ENCODE measurements around the gene NKD2. TPM values are rescaled to one million over a fixed set of nuclear protein-coding genes. Genes with fewer than 3 reads are reported as not detected.

Gene NKD2
- total and polyA plus RNA-seq, 2 of the 4 experiments (the other 2 are of a cell fraction) = not detected

- Histone ChIP-seq H4K8ac (ENCODE audit: low read depth in 2 of 2, low read length in 2 of 2) (no peak overlapping the region), H4K91ac (ENCODE audit: insufficient read depth, low read depth, low read length) (no peak overlapping the region), H3K9ac (ENCODE audit: low read depth, low read length) (no peak overlapping the region), H4K5ac (ENCODE audit: low read depth, low read length) (no peak overlapping the region), H3K79me1 (ENCODE audit: low read depth in 1 of 2, low read length in 2 of 2) (no peaks in the 10 kb centered on the region), H3K18ac (ENCODE audit: low read depth, low read length) (no peak overlapping the region), H3K4ac (ENCODE audit: low read depth, low read length) (no peak overlapping the region), H3K4me3 (ENCODE audit: insufficient read depth, low read depth, low read length) (no peak overlapping the region), H2AFZ (replicated peaks; ENCODE audit: low read length, poor library complexity) (no peak overlapping the region), H3K23ac (ENCODE audit: low read depth, low read length) (no peak overlapping the region), H3K27me3 (ENCODE audit: control insufficient read depth, insufficient read depth, low read length) (no peaks in the 10 kb centered on the region), H2BK5ac (ENCODE audit: low read depth, low read length, poor library complexity, severe bottlenecking) (no peak overlapping the region), H3K14ac (replicated peaks; ENCODE audit: low read depth, low read length) (no peak overlapping the region), H3K9me3 (ENCODE audit: control insufficient read depth, insufficient read depth, low read length) (no peaks in the 10 kb centered on the region), H3K56ac (ENCODE audit: extremely low read depth, insufficient read depth, low read length) (no peak overlapping the region), H3K27ac (ENCODE audit: insufficient read depth, low read length) (no peak overlapping the region), H2BK15ac (ENCODE audit: low read depth, low read length) (no peak overlapping the region), H3K36me3 (ENCODE audit: control insufficient read depth, insufficient read depth, low read length) (peaks cover 27% of the 10 kb centered on the region; the same call in 1 of the 2 replicates), H3K9me1 (ENCODE audit: insufficient read depth, low read length) (no peaks in the 10 kb centered on the region), H4K20me1 (ENCODE audit: insufficient read depth, low read length) (no peaks in the 10 kb centered on the region; the same call in 1 of the 2 replicates), H2AK5ac (ENCODE audit: low read depth, low read length) (no peak overlapping the region), H2BK20ac (ENCODE audit: low read depth, low read length) (no peak overlapping the region), H2BK120ac (ENCODE audit: low read depth, low read length) (no peak overlapping the region), H3K4me2 (ENCODE audit: low read depth, low read length) (no peak overlapping the region), H3K4me1 (ENCODE audit: control insufficient read depth, insufficient read depth, low read length) (no peaks in the 10 kb centered on the region), H2AK9ac (replicated peaks; ENCODE audit: low read depth, low read length, poor library complexity) (no peak overlapping the region)
- TF ChIP-seq MAZ (IDR thresholded peaks at IDR 0.05; ENCODE audit: borderline replicate concordance, low read depth, low read length) (no peak), RFX5 (IDR thresholded peaks at IDR 0.05; ENCODE audit: low read depth, low read length) (no peak), CHD1 (IDR thresholded peaks at IDR 0.05; ENCODE audit: low read depth, low read length) (no peak), RAD21 (IDR thresholded peaks at IDR 0.05; ENCODE audit: low read length) (no peak), SMC3 (IDR thresholded peaks at IDR 0.05; ENCODE audit: low read depth, low read length) (no peak), NFE2L2 (IDR thresholded peaks at IDR 0.05; ENCODE audit: low read depth, low read length) (no peak), MXI1 (IDR thresholded peaks at IDR 0.05; ENCODE audit: borderline replicate concordance, low read depth, low read length) (no peak), CEBPB (IDR thresholded peaks at IDR 0.05; ENCODE audit: low read depth, low read length) (no peak), ELK1 (IDR thresholded peaks at IDR 0.05; ENCODE audit: borderline replicate concordance, low read depth, low read length) (no peak), BHLHE40 (IDR thresholded peaks at IDR 0.05; ENCODE audit: low read depth, low read length) (no peak), POLR2A (IDR thresholded peaks at IDR 0.05; ENCODE audit: low read depth, low read length) (no peak), FOS (IDR thresholded peaks at IDR 0.05; ENCODE audit: low read depth, low read length) (no peak), MAFK (IDR thresholded peaks at IDR 0.05; ENCODE audit: low read depth, low read length) (no peak), USF2 (IDR thresholded peaks at IDR 0.05; ENCODE audit: low read depth, low read length) (no peak), RCOR1 (IDR thresholded peaks at IDR 0.05; ENCODE audit: insufficient replicate concordance, low read length) (no peak)
- TF ChIP-seq, protein P1, sequence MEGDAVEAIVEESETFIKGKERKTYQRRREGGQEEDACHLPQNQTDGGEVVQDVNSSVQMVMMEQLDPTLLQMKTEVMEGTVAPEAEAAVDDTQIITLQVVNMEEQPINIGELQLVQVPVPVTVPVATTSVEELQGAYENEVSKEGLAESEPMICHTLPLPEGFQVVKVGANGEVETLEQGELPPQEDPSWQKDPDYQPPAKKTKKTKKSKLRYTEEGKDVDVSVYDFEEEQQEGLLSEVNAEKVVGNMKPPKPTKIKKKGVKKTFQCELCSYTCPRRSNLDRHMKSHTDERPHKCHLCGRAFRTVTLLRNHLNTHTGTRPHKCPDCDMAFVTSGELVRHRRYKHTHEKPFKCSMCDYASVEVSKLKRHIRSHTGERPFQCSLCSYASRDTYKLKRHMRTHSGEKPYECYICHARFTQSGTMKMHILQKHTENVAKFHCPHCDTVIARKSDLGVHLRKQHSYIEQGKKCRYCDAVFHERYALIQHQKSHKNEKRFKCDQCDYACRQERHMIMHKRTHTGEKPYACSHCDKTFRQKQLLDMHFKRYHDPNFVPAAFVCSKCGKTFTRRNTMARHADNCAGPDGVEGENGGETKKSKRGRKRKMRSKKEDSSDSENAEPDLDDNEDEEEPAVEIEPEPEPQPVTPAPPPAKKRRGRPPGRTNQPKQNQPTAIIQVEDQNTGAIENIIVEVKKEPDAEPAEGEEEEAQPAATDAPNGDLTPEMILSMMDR (conservative IDR thresholded peaks at IDR 0.05; ENCODE audit: low read depth, low read length) = no peak
- BruUV-seq (replicated peaks) = no TSS peak
- intact Hi-C loops (cut with micrococcal nuclease) = no loop called here
- POLR2A ChIA-PET (ENCODE audit: unreplicated experiment) = no interaction called here
- in situ Hi-C loops (cut with MboI; ENCODE audit: low sequenced_read_pairs) = no loop called here
- CTCF ChIA-PET = no interaction called here
- WGBS, 2 experiments (ENCODE audit: extremely low coverage in 2 of 2, insufficient read length in 1 of 2) = 96% methylated on average over 10 of the region's 26 CpGs; no CpG with 5 or more reads in 1 of the 2 experiments
- dilution Hi-C loops (cut with HindIII; ENCODE audit: low sequenced_read_pairs, unreplicated experiment) = no loop called here
- no peak for DNase-seq
- ATAC-seq (ENCODE audit: low read depth) = no peak
Observed at GRCh38 chr5:1088031-1088430, 79.4 kb downstream of the NKD2 start.

Measured in IMR-90 (cell line).